HG03103 (cell line): ENCODE measurements around the gene CCDC179.

Experiments used
- ATAC-seq: cut with Tn5 transposase; IDR thresholded peaks from one replicate; pipeline ENCODE4 v1.9.1; 2021; ENCODE audit warnings: low read depth; ENCODE audit not compliant: unreplicated experiment

CCDC179 gene

GRCh38 chr11:22808571-22809197 is 51.6 kb downstream of the CCDC179 start:
- ATAC-seq = peak; percentile 20

- peak; percentile 97 for ATAC-seq
These were observed 52.3 kb downstream of the CCDC179 start for GRCh38 chr11:22807855-22808570.

GRCh38 chr11:22807391-22807790 is 52.9 kb downstream of the CCDC179 start:
- no peak for ATAC-seq

- ATAC-seq = no peak
These were observed 57.4 kb downstream of the CCDC179 start for GRCh38 chr11:22802861-22803260.

GRCh38 chr11:22800482-22800881 is 59.8 kb downstream of the CCDC179 start:
- no peak for ATAC-seq

- no peak for ATAC-seq
These were observed 61.4 kb downstream of the CCDC179 start for GRCh38 chr11:22798901-22799300.

- ATAC-seq = no peak
These were observed 63.2 kb downstream of the CCDC179 start for GRCh38 chr11:22797047-22797446.
